ENCODE measurements around the gene TBC1D10B. TPM values are rescaled to one million over a fixed set of nuclear protein-coding genes. Genes with fewer than 3 reads are reported as not detected.

Gene TBC1D10B
- total and polyA plus RNA-seq, 8 donors, result 29.5 to 43.7 (median 34.4) TPM

GRCh38 chr16:30401768-30402425 is 31.6 kb upstream of the TBC1D10B start:
- TF ChIP-seq CTCF (IDR thresholded peaks at IDR 0.05), result no peak
- intact Hi-C loops (cut with DNase I), result no loop called here
- no peak for DNase-seq
- peaks cover 0 to 17% of the 10 kb centered on the region in 2 donors for H3K36me3 ChIP-seq
- peak; percentile 18 for ATAC-seq
- no peaks in the 10 kb centered on the region for H3K27me3 ChIP-seq
- H3K27ac ChIP-seq, result no peak overlapping the region
- peaks cover 0 to 37% of the 10 kb centered on the region in 2 donors for H3K4me1 ChIP-seq
- no peaks in the 10 kb centered on the region for H3K9me3 ChIP-seq
- no peak overlapping the region for H3K4me3 ChIP-seq

GRCh38 chr16:30399435-30400186 is 29.3 kb upstream of the TBC1D10B start:
- ATAC-seq (no peak), DNase-seq (no peak)
- Histone ChIP-seq H3K4me3 (peak overlapping the region; percentile 61 to 62), H3K9me3 (no peaks in the 10 kb centered on the region), H3K4me1 (peaks cover 7 to 47% of the 10 kb centered on the region in 2 donors), H3K36me3 (peaks cover 0 to 17% of the 10 kb centered on the region in 2 donors), H3K27me3 (no peaks in the 10 kb centered on the region), H3K27ac (peak overlapping the region; percentile 78 to 80)
- intact Hi-C loops (cut with DNase I), result no loop called here
- no peak for TF ChIP-seq CTCF (IDR thresholded peaks at IDR 0.05)

- intact Hi-C loops (cut with DNase I), result no loop called here
- TF ChIP-seq CTCF (IDR thresholded peaks at IDR 0.05), result no peak
Observed at GRCh38 chr16:30398661-30399434, 28.6 kb upstream of the TBC1D10B start.

GRCh38 chr16:30397776-30398660 is 27.7 kb upstream of the TBC1D10B start:
- intact Hi-C loops (cut with DNase I), result no loop called here
- ATAC-seq, result no peak
- Histone ChIP-seq H3K4me1 (peaks cover 7 to 51% of the 10 kb centered on the region in 2 donors), H3K27ac (no peak overlapping the region), H3K27me3 (no peaks in the 10 kb centered on the region), H3K36me3 (peaks cover 0 to 17% of the 10 kb centered on the region in 2 donors), H3K4me3 (no peak overlapping the region), H3K9me3 (no peaks in the 10 kb centered on the region)
- no peak for DNase-seq
- TF ChIP-seq CTCF (IDR thresholded peaks at IDR 0.05), result no peak

More at GRCh38 chr16:30398661-30399434, 28.6 kb upstream of the TBC1D10B start:
- Histone ChIP-seq H3K4me1 (peaks cover 7 to 51% of the 10 kb centered on the region in 2 donors), H3K27me3 (no peaks in the 10 kb centered on the region), H3K27ac (peak overlapping the region in 1 of 2 donors; percentile 78), H3K4me3 (no peak overlapping the region), H3K36me3 (peaks cover 0 to 17% of the 10 kb centered on the region in 2 donors), H3K9me3 (no peaks in the 10 kb centered on the region)
- no peak for DNase-seq
- ATAC-seq, result no peak
